ENCODE data around the gene MMP13. TPM values are rescaled to one million over a fixed set of nuclear protein-coding genes. Genes with fewer than 3 reads are reported as not detected.
"Not testable (repeated sequence)": the region's sequence is repeated elsewhere in the genome, so short reads cannot be mapped to it uniquely, and the experiment has no call there.

MMP13 gene
- polyA plus RNA-seq, 3 donors, result not detected

DNA sequence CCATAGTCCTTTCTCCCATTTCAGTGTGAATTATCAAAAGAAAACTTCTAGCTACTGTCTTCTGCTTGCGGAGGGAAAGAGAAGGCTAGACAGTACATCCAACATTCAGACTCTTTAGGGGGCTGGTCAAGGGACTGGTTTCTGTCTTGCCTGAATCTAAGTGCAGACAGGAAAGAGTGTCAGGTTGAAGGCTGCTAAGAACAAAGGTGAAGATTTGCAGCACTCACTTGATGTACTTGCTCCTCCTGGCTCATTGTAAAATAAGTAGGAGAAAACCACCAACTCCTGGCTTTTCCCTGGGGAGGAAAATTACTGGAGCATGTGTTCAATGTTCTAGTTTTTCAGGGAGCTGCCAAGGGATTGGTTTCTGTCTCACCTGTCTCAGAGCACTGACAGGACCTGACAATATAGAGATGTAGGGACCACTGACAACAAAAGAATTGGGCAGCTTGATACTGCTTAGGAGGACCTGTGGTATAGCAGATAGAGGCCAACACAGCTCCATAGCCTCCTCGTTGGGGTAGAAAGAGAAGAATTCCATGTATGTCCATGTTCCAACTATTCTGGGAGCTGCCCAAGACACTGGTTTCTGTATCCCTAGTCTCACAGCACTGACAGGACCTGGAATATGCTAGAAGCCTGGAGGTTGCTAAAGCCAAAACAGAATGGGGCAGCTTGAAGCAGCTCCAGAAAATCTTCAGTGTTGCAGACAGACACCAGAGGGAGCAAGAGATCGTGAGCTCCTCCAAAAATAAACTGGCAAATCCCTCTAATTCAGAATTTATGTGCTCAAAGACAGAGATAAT is 41.1 kb downstream of the MMP13 start:
- 38 to 45% (median 41%) methylated on average over 3 of the region's 3 CpGs for WGBS, 3 donors
- H3K27ac ChIP-seq (ENCODE audit: low read depth, low read length), result no peak overlapping the region

DNA sequence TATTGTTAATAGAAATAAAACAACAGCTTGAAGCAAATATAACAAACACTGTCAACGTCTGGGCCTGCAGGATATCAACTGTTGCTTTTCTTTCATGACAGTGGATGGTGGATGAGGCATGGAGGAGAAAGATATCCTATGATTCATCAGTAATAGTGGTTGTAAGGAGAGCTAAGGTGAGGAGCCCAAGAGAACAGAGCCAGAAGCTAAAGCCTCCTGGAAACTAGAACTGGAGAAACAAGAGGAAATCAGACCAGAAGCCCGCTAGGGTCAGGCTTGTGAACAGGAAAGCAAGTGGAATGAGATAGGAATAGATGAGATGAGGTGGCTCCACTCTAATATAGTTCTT is 43.1 kb downstream of the MMP13 start:
- H3K27ac ChIP-seq (ENCODE audit: low read depth, low read length), result no peak overlapping the region

GRCh38 chr11:102911758-102912481 is 43.6 kb downstream of the MMP13 start:
- 81 to 89% (median 84%) methylated on average over 13 of the region's 13 CpGs for WGBS, 3 donors
- H3K27ac ChIP-seq (ENCODE audit: low read depth, low read length), result no peak overlapping the region

More for the DNA sequence above, 43.1 kb downstream of the MMP13 start:
- 64 to 66% (median 65%) methylated on average over 2 of the region's 2 CpGs for WGBS, 3 donors

DNA sequence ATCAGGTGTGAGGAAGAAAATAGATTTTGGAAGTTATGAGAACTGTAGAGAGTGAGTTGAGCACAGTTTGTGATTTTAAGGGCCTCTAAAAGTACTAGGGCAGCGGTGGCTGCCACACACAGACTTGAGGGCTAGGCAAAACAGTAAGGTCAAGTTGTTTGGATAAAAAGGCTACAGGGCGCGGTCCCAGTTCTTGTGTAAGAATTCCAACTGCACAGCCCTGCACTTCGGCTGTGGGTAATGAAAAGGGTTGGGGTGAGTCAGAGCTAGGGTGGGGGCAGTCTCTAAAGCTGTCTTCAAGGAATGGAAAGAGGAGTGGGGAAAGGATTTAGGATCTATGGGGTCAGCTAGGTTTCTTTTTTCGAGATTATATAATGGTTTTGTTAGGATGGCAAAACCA is 49.7 kb downstream of the MMP13 start:
- H3K27ac ChIP-seq (ENCODE audit: low read depth, low read length), result not testable (repeated sequence)
- 81 to 82% (median 81%) methylated on average over 5 of the region's 5 CpGs for WGBS, 3 donors

DNA sequence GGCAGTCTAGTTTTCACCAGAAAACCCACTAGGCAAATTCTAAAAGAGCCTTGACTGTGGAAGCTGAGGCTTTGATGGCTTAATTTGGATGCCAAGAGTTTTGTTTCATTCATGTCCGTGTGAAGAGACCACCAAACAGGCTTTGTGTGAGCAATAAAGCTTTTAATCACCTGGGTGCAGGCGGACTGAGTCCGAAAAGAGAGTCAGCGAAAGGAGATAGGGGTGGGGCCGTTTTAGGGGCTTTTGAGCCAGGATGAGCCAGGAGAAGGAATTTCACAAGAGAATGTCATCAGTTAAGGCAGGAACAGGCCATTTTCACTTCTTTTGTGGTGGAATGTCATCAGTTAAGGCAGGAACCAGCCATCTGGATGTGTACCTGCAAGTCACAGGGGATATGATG is 51.6 kb downstream of the MMP13 start:
- 59 to 78% (median 77%) methylated on average over 5 of the region's 5 CpGs for WGBS, 3 donors
- H3K27ac ChIP-seq (ENCODE audit: low read depth, low read length), result not testable (repeated sequence)

GRCh38 chr11:102900346-102900745 is 55.2 kb downstream of the MMP13 start:
- WGBS, 3 donors, result 68 to 87% (median 83%) methylated on average over 2 of the region's 2 CpGs
- H3K27ac ChIP-seq (ENCODE audit: low read depth, low read length), result no peak overlapping the region

Other genes starting within 250 kb of the MMP13 start
- under 1 TPM in 1 of 3 donors, not detected in 2; 0.07 TPM for gene MMP27, start 250.0 kb downstream of the MMP13 start, polyA plus RNA-seq
- 1 to 10 TPM in 1 of 3 donors, under 1 TPM in 2; 0.31 to 5.2 (median 0.40) TPM for gene MMP8, start 230.8 kb downstream of the MMP13 start, polyA plus RNA-seq
- under 1 TPM in 2 of 3 donors, not detected in 1; 0.06 to 0.25 TPM for gene MMP10, start 175.1 kb downstream of the MMP13 start, polyA plus RNA-seq
- 1 to 10 TPM in 1 of 3 donors, under 1 TPM in 2; 0.09 to 1.1 (median 0.34) TPM for gene MMP1, start 157.6 kb downstream of the MMP13 start, polyA plus RNA-seq
- gene MMP3, start 112.1 kb downstream of the MMP13 start, polyA plus RNA-seq, result under 1 TPM in 2 of 3 donors, not detected in 1; 0.34 to 0.77 TPM
- gene MMP12, start 80.8 kb downstream of the MMP13 start, polyA plus RNA-seq, result under 1 TPM in 2 of 3 donors, not detected in 1; 0.09 to 0.19 TPM
- gene DCUN1D5, start 136.4 kb upstream of the MMP13 start, polyA plus RNA-seq, result 10 to 100 TPM; 14.5 to 29.4 (median 15.2) TPM
- 10 to 100 TPM in 1 of 3 donors, 1 to 10 TPM in 2; 5.7 to 12.7 (median 8.1) TPM for gene DYNC2H1, start 153.7 kb upstream of the MMP13 start, polyA plus RNA-seq